Superior temporal gyrus (tissue), 1 donor: ENCODE data around the gene GLRA1.

Experiments
- DNase-seq: peaks from one replicate; pipeline ENCODE4 v3.0.0-alpha.2; 2016; ENCODE audit errors: extremely low spot score

GLRA1 gene

DNA sequence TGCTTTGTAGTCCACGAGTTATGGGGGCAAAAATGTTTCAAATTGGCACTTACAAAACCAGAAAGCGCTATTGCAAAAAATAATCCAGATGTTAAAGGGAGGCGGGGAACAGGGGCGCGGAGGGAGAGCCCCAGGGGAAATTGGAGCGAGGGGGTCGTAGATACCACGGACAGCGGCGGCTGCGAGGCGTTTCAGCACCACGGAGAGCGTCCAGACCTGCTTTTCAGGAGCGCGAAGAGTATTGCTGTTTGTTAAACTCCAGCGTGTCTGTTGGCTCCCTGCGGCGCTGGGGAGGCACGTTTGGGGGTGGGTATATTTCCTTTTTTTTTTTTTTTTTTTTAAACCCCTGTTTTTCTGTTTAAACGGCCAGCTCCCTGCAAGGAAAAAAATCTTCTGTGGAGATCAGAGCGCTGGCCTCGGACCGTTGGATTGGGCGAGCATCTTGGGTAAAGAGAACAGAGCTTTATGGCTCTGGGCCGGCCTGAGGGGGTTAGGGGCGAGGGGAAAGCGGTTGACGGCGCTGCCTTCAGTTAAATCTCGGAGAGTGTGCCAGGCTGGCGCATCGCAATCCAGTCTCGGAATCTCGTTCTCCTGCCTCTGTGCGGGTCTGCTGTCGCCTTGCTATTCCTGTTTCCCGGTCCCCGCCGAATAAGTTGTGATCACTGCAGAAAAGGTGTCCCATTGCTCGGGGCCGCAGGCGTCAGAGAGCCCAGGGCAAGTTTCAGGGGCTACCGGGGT lies at the start of gene GLRA1:
GLRA1 (minus strand) TSS at position 288 of the 738 bp plus-strand sequence. CDS start 302 bp downstream, outside the sequence.
- peak; percentile 30 for DNase-seq

- no peak for DNase-seq
Measured at GRCh38 chr5:151970885-151971284, 46.2 kb upstream of the GLRA1 start.

DNA sequence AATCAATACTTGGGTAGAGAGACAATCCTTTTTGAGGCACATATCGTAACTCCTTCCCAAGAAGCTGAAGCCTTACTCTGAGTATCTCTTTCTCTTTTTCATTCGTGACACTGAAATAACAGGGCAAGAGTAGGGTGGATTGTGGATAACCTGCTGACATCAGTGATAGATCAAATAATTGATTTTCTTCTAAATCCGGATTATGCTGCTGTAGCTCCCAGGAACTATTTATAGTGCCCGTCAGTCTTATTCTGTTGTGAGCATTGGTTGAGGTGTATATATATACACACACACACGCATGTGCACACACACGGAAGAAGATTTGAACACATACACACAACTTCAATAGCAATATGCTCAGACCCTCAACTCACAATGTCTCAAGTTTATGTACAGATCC lies 43.2 kb upstream of the GLRA1 start:
- DNase-seq = no peak

DNA sequence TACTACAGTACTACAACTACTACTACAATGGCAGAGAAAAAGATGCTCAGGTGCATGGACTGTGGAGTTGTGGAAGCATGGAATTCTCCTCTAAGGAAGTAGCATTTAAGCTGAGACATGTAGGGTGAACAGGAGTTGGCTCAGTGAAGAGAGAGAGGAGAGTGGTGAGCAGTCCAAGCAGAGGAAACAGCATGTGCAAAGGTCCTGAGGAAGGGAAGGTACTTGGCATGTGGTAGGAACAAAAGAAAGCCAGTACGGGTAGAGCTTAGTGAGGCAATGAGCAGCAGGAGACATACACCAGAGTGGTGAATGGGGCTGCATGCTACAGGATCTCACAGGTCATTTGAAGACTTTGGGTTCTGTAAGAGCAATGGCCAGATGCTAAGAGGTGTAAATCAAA lies 41.4 kb upstream of the GLRA1 start:
- no peak for DNase-seq

GRCh38 chr5:151964471-151964870 lies 39.8 kb upstream of the GLRA1 start:
- DNase-seq = no peak

- no peak for DNase-seq
Measured at GRCh38 chr5:151961557-151961956, 36.9 kb upstream of the GLRA1 start.

DNA sequence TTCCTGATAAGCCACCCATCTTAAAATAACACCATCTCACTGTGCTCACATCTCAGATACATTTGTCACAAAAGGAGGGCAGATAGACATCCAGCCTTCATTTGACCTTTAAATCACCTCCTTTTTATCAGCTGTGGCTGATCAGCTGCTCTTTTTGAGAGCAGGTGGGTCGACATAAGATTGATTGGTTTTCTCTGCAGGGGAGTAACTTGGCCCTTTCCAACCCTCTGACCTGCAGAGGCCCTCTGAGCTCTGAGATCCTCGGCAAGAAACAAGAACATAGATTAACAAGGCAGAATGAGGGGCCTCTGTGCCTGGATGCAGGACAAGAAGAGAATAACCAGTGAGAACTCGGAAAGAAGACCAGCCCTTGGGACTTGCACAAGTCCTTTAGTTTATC lies 33.5 kb upstream of the GLRA1 start:
- DNase-seq = no peak

DNA sequence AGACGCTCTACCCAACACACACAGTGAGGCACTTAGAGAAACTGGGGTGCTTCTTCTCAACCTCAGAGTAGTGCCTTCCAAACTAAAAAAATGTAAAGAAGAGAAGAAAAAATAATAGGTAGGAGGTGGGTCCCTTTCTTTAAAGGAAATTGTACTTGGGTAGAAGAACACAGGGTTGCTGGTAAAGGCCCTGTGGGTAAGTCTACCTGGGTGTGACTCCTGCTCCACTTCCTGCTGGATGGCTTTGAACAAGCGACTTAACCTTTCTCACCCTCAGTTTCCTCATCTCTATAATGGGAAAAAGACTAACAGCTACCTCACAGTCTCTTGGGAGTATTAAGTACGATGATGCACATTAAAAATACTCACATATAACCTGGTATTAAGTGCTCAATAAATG lies 32.1 kb upstream of the GLRA1 start:
- no peak for DNase-seq

GRCh38 chr5:151954255-151954654 lies 29.6 kb upstream of the GLRA1 start:
- DNase-seq = no peak

GRCh38 chr5:151953833-151954232 lies 29.2 kb upstream of the GLRA1 start:
- no peak for DNase-seq

- DNase-seq = no peak
Measured at GRCh38 chr5:151952238-151952637, 27.6 kb upstream of the GLRA1 start.

DNA sequence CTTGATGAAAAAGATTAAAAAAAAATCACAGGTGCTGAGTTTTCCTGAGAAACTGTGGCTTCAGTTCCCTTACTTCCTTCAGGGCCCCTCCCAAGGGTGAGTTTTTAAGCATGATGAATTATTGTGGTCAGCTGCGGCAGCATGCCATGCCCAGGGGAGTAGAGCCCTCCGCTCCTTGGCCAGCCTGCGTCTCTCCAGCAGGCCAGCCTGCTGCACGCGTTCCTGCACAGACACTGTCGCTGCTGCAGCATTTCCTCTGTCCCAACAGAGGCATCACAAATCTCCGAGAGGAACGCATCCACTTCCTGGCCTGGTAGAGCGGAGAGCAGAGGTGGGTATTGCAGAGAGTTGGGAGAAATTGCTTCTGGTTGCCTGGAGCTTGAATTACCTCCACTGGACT lies 26.1 kb upstream of the GLRA1 start:
- DNase-seq = no peak

- DNase-seq = no peak
Measured at GRCh38 chr5:151949701-151950308, 25.2 kb upstream of the GLRA1 start.

DNA sequence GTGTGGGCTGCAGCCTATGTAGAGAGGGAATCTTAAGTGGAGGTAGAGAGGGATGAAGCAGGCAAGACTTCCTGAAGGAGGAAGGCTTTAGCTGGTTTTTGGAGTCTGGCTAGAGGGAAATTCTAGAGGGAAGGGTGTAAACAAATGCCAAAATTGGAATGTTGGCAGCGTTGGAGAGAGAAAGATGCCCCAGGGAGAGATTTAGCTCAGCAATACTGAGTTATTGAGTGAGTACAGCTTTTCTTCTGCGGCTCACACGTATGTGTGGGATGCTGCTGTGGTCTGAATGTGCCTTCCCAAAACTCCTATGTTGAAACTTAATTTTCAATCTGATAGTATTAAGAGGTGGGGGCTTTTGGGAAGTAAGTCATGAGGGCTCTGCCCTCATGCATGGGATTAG lies 24.5 kb upstream of the GLRA1 start:
- DNase-seq = no peak

DNA sequence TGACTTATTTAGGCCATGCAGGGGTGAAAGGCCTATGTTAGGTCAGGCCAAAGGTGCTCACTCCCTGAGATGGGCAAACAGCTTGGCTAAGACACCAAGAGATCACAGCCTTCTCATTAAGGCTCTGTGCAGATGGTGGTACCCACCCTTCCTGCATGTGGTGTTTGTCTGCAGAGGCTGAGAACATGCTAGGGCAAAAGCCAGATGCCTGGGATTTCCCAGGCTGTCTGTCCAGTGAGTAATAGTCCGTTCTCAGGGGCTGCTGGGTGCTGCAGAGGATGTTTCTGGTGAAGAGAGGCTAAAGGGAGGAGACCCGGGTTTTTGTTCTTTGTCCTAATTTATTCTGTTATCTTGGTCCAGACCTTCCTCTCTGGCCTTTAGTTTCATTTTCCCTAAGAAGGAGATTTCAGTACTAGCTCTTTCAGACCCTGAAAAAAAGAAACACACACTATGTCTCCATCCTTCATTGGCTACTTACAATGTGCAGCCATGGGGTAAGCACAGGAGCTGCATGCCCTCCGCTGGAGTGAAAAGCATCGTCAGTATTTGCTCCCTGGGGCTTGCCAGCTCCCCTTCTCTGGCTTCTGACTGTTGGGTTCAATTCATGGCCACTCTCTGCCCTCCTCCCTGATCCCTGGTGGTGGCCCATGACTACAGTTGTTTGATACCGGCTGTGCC lies 23.4 kb upstream of the GLRA1 start:
- DNase-seq = no peak

DNA sequence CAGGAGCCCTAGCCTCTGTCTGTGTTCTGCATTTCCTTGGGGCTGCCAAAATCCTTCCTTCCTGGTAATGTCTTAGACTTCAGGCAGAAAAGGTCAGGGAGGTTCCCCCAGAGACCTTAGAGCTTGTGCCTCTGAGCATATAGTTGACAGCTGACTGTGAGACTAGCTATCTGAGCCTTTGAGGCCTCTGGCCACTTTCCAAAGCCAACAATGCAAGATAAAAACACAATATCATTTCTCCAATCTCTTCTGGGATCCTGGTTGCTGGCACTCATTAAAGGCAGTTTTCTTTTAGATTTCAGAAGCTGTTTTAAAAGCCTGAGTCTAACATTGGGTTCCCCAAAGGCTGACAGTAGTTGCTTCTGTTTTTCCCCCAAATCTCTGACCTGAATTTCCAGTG lies 13.2 kb upstream of the GLRA1 start:
- DNase-seq = no peak

DNA sequence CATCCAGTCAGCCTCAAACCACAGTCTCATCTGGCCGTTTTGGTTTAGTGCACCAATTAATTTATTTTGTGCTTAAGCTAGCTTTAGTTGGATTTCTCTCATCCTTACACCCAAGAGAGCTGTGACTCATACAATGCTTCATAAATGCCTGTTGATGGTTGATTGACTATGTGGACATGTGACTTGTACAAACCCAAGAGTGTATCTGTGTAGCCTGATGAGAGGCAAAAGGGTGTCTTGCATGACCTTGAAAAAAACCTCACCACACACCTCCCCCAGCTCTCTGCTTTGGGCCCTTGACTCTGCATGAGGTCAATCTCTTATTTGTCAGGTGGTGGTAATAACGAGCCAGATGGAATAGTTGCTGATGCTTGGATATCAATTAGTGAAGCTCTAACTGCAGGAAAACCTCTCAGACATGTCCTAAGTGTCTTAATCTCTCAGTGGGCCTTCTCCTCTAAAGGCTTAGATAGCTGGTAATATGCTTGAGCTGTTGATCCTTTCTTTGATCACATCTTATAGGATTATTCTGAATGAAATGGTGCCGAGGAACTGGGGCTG lies 10.6 kb upstream of the GLRA1 start:
- no peak for DNase-seq

DNA sequence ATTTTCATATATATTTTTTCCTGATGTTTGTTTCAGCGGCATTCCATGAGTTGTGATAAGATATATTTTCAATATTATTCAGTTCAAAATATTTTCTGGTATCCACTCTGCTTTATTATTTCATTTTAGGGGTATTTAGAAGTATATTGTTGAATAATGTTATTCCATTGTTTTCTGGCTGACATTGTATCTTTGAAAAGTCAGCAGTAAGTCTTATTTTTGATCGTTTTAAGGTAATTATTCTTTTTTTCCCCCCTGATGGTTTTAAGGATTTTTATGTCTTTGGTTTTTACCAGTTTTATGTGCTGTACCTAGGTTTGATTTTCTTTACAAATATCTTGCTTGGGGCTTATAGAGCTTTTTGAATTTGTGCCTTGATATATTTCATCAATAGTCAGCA lies 6.6 kb upstream of the GLRA1 start:
- no peak for DNase-seq

DNA sequence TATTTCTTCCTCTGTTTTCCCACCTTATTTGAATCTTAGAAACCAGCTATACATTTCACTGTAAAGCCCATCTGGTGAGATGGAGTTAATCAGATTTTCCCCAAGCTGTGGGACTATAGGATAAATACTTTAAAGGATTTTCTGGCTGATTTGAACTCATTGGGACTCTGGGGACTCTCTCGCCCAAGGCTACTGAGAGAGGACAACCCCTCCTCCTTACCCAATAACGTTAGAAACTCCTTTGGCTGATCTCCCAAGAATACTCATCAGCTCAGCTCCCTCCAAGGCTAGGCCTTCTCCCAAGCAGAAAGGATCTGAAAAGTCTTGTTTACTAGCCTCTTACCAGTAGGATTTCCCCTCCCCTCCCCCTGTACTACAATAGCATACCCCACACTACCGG lies 1.5 kb upstream of the GLRA1 start:
- DNase-seq = peak; percentile 13

GRCh38 chr5:151925340-151925739 lies 689 bp upstream of the GLRA1 start:
- peak; percentile 45 for DNase-seq

- peak; percentile 43 for DNase-seq
Measured at GRCh38 chr5:151923866-151924476, 680 bp downstream of the GLRA1 start.

GRCh38 chr5:151921916-151922315 lies 2.7 kb downstream of the GLRA1 start:
- no peak for DNase-seq
